OCI-LY7 (cell line): ENCODE results near the gene AARS1.
"Not testable (repeated sequence)": the region's sequence is repeated elsewhere in the genome, so short reads cannot be mapped to it uniquely, and the experiment has no call there.

Source experiments
- CTCF ChIP-seq: fragments of 200-600 bp; sonication (generic); conservative IDR thresholded peaks from 2 replicates; pipeline ENCODE4 v1.5.1; 2014; ENCODE audit warnings: mild to moderate bottlenecking, antibody characterized with exemption, low read length, moderate library complexity, mixed read lengths
- EZH2phosphoT487 ChIP-seq: fragments of 200-600 bp; sonication (generic); IDR thresholded peaks from 2 replicates; pipeline ENCODE4 v1.6.1; 2018; ENCODE audit warnings: low read depth, borderline replicate concordance, mild to moderate bottlenecking, mixed run types, antibody characterized with exemption, low read length, moderate library complexity, mixed read lengths

GRCh38 chr16:70223971-70224513 is 65.3 kb downstream of the AARS1 start:
- not testable (repeated sequence) for TF ChIP-seq CTCF, EZH2phosphoT487
